HEK293 (cell line): ENCODE measurements around the gene NISCH.

Experiments used
- CTCF ChIA-PET: fragments of 350-600 bp; formaldehyde crosslinking; extraction: SDS; loops from one replicate; lab custom pipeline; 2021; ENCODE audit warnings: antibody characterized with exemption; lab: Yijun Ruan, JAX
- POLR2A ChIA-PET: fragments of 300-600 bp; formaldehyde crosslinking; extraction: SDS; loops from one replicate; lab custom pipeline; 2020; ENCODE audit warnings: antibody characterized with exemption, inconsistent platforms; lab: Yijun Ruan, JAX
- H3K27ac ChIP-seq: fragments of 200-500 bp; sonication (Bioruptor generic); 2 replicates; pipeline ENCODE4 v1.5.1; 2014; ENCODE audit warnings: low read depth, low read length, control low read depth, inconsistent platforms; ENCODE audit errors: extremely low read depth
- H3K36me3 ChIP-seq, 2 experiments: fragments of 200-500 bp in 1 of 2; sonication (Bioruptor generic) in 1 of 2; 1 replicate in 1 of 2; 2 replicates in 1 of 2; pipeline ENCODE4 v1.5.1; 2014 to 2017; ENCODE audit warnings: inconsistent platforms in 2 of 2, low read length in 2 of 2; ENCODE audit not compliant: control insufficient read depth in 2 of 2, insufficient read depth in 1 of 2
- H3K4me1 ChIP-seq: fragments of 200-500 bp; sonication (Bioruptor generic); 2 replicates; pipeline ENCODE4 v1.5.1; 2014; ENCODE audit warnings: mild to moderate bottlenecking, low read length, inconsistent platforms; ENCODE audit not compliant: control insufficient read depth, insufficient read depth
- H3K4me3 ChIP-seq: 2 replicates; pipeline ENCODE4 v1.5.1; 2011; ENCODE audit warnings: low read depth, mild to moderate bottlenecking, control low read depth, low read length, moderate library complexity
- H3K9me3 ChIP-seq: fragments of 200-500 bp; sonication (Bioruptor generic); 2 replicates; pipeline ENCODE4 v1.5.1; 2014; ENCODE audit warnings: low read depth, low read length, inconsistent platforms; ENCODE audit not compliant: control insufficient read depth, insufficient read depth
- CTCF ChIP-seq: fragments of 450-650 bp; formaldehyde crosslinking; IDR thresholded peaks from 2 replicates; pipeline ENCODE4 v1.5.1; 2016; ENCODE audit warnings: missing biosample characterization, missing genetic modification characterization
- IKZF3 ChIP-seq: fragments of 450-650 bp; IDR thresholded peaks from 2 replicates; pipeline ENCODE4 v1.5.0; 2018; ENCODE audit warnings: missing biosample characterization, mild to moderate bottlenecking, missing genetic modification characterization, moderate library complexity
- OVOL3 ChIP-seq: fragments of 450-650 bp; formaldehyde crosslinking; IDR thresholded peaks from 2 replicates; pipeline ENCODE4 v1.5.1; 2016; ENCODE audit warnings: missing biosample characterization, missing genetic modification characterization
- PRDM10 ChIP-seq: fragments of 450-650 bp; formaldehyde crosslinking; IDR thresholded peaks from 2 replicates; pipeline ENCODE4 v1.5.1; 2016; ENCODE audit warnings: missing biosample characterization, missing genetic modification characterization
- PRDM4 ChIP-seq: fragments of 450-650 bp; formaldehyde crosslinking; IDR thresholded peaks from 2 replicates; pipeline ENCODE4 v1.5.1; 2017; ENCODE audit warnings: missing biosample characterization, missing genetic modification characterization
- ZBTB26 ChIP-seq: fragments of 450-650 bp; formaldehyde crosslinking; optimal IDR thresholded peaks from 2 replicates; pipeline ENCODE3; 2016; ENCODE audit warnings: missing biosample characterization, mild to moderate bottlenecking, missing genetic modification characterization
- ZEB2 ChIP-seq: fragments of 450-650 bp; formaldehyde crosslinking; IDR thresholded peaks from 2 replicates; pipeline ENCODE4 v1.5.1; 2016; ENCODE audit warnings: missing biosample characterization, missing genetic modification characterization
- ZFP3 ChIP-seq: fragments of 450-650 bp; formaldehyde crosslinking; IDR thresholded peaks from 2 replicates; pipeline ENCODE4 v1.5.1; 2016; ENCODE audit warnings: low read depth, missing biosample characterization, missing genetic modification characterization
- ZNF133 ChIP-seq: fragments of 450-650 bp; formaldehyde crosslinking; IDR thresholded peaks from 2 replicates; pipeline ENCODE4 v1.5.1; 2016; ENCODE audit warnings: missing biosample characterization, missing genetic modification characterization
- ZNF140 ChIP-seq: fragments of 450-650 bp; formaldehyde crosslinking; IDR thresholded peaks from 2 replicates; pipeline ENCODE4 v1.5.1; 2016; ENCODE audit warnings: missing biosample characterization, missing genetic modification characterization
- ZNF146 ChIP-seq: fragments of 450-650 bp; formaldehyde crosslinking; IDR thresholded peaks from 2 replicates; pipeline ENCODE4 v1.5.1; 2016; ENCODE audit warnings: missing biosample characterization, missing genetic modification characterization
- ZNF184 ChIP-seq: fragments of 450-650 bp; IDR thresholded peaks from 2 replicates; pipeline ENCODE4 v1.5.1; 2018; ENCODE audit warnings: missing biosample characterization, mild to moderate bottlenecking, missing genetic modification characterization
- ZNF19 ChIP-seq: fragments of 450-650 bp; formaldehyde crosslinking; IDR thresholded peaks from 2 replicates; pipeline ENCODE4; 2016; ENCODE audit warnings: missing biosample characterization, missing genetic modification characterization, low read depth
- ZNF324 ChIP-seq: fragments of 450-650 bp; formaldehyde crosslinking; IDR thresholded peaks from 2 replicates; pipeline ENCODE4 v1.5.1; 2016; ENCODE audit warnings: missing biosample characterization, missing genetic modification characterization
- ZNF501 ChIP-seq: fragments of 450-650 bp; formaldehyde crosslinking; IDR thresholded peaks from 2 replicates; pipeline ENCODE4 v1.5.1; 2016; ENCODE audit warnings: missing biosample characterization, missing genetic modification characterization
- ZNF530 ChIP-seq: fragments of 450-650 bp; formaldehyde crosslinking; IDR thresholded peaks from 2 replicates; pipeline ENCODE4 v1.5.1; 2016; ENCODE audit warnings: low read depth, missing biosample characterization, missing genetic modification characterization
- ZNF626 ChIP-seq: fragments of 450-650 bp; sonication (Bioruptor Pico); formaldehyde crosslinking; IDR thresholded peaks from 2 replicates; pipeline ENCODE4 v1.5.1; 2018; ENCODE audit warnings: missing biosample characterization, missing genetic modification characterization, inconsistent platforms
- ZNF670 ChIP-seq: fragments of 450-650 bp; formaldehyde crosslinking; IDR thresholded peaks from 2 replicates; pipeline ENCODE4 v1.5.1; 2016; ENCODE audit warnings: missing biosample characterization, missing genetic modification characterization, low read depth
- ZNF785 ChIP-seq: fragments of 450-650 bp; formaldehyde crosslinking; IDR thresholded peaks from 2 replicates; pipeline ENCODE4 v1.5.1; 2016; ENCODE audit warnings: missing biosample characterization, missing genetic modification characterization

Gene NISCH

GRCh38 chr3:52407779-52408178, 47.6 kb upstream of the NISCH start (continued):
- no peak for TF ChIP-seq PRDM10
- no peak for TF ChIP-seq IKZF3 (tag by site-specific recombination)
- no peak for TF ChIP-seq ZNF785 (tag by site-specific recombination)
- TF ChIP-seq ZFP3 (tag by site-specific recombination): no peak
- no peak for TF ChIP-seq ZNF133 (tag by site-specific recombination)

- Histone ChIP-seq H3K36me3 (peaks cover 0 to 62% of the 10 kb centered on the region in 2 experiments; a peak in 1 of 3 replicates), H3K27ac (no peak overlapping the region), H3K9me3 (no peaks in the 10 kb centered on the region), H3K4me3 (no peak overlapping the region), H3K4me1 (0 out of 2 replicates have a peak, but pooled peaks cover 3% of the 10 kb centered on the region)
- TF ChIP-seq ZNF146 (tag by site-specific recombination) (no peak), ZBTB26 (tag by site-specific recombination) (no peak), ZNF626 (no peak), ZNF530 (tag by site-specific recombination) (no peak), ZNF501 (tag by site-specific recombination) (no peak), ZNF324 (no peak), CTCF (tag by site-specific recombination) (no peak), ZNF19 (tag by site-specific recombination) (no peak), ZNF670 (tag by site-specific recombination) (no peak), ZEB2 (tag by site-specific recombination) (no peak), PRDM4 (tag by site-specific recombination) (no peak), OVOL3 (tag by site-specific recombination) (no peak), ZNF140 (tag by site-specific recombination) (no peak), ZNF184 (tag by site-specific recombination) (no peak)
- POLR2A ChIA-PET: no interaction called here
- CTCF ChIA-PET: no interaction called here
Measured at GRCh38 chr3:52408466-52408865, 46.9 kb upstream of the NISCH start.
